Left forelimb (tissue), 1 donor: Measurements from ENCODE around the gene DEDD2.

Experiments
- DNase-seq: peaks from one replicate; pipeline ENCODE4 v3.0.0-alpha.2; 2018; ENCODE audit warnings: low spot score

The DEDD2 gene

DNA sequence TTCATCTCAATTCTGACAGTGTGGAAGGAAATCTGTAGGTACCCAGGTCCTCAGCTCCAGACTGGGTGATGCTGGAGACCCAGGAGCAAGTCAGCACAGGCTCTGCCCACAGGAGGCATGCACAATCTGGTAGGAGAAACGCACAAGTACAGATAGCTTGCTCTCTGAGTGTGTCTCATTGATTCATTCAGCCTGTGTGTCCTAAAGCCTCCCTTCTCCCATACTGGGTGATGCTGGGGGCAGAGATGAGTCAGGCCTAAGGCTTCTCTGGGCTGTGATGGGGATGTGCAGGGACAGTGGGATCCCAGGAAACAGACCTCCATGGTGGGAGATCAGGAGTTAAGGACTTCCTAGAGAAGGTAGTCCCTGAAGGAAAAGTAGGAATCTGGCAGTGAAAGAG lies 9.4 kb upstream of the DEDD2 start:
- no peak for DNase-seq

DNA sequence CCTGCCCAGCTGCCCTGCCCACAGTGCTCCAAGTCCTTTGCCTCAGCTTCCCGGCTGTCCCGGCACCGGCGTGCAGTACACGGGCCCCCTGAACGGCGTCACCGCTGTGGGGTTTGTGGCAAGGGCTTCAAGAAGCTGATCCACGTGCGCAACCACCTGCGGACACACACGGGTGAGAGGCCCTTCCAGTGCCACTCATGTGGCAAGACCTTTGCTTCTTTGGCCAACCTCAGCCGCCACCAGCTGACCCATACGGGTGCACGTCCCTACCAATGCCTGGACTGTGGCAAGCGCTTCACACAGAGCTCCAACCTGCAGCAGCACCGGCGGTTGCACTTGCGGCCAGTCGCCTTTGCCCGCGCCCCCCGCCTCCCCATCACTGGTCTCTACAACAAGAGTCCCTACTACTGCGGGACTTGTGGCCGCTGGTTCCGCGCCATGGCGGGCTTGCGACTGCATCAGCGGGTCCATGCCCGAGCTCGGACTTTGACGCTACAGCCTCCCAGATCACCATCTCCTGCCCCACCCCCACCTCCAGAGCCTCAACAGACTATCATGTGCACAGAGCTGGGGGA lies 8.3 kb upstream of the DEDD2 start:
- no peak for DNase-seq

DNA sequence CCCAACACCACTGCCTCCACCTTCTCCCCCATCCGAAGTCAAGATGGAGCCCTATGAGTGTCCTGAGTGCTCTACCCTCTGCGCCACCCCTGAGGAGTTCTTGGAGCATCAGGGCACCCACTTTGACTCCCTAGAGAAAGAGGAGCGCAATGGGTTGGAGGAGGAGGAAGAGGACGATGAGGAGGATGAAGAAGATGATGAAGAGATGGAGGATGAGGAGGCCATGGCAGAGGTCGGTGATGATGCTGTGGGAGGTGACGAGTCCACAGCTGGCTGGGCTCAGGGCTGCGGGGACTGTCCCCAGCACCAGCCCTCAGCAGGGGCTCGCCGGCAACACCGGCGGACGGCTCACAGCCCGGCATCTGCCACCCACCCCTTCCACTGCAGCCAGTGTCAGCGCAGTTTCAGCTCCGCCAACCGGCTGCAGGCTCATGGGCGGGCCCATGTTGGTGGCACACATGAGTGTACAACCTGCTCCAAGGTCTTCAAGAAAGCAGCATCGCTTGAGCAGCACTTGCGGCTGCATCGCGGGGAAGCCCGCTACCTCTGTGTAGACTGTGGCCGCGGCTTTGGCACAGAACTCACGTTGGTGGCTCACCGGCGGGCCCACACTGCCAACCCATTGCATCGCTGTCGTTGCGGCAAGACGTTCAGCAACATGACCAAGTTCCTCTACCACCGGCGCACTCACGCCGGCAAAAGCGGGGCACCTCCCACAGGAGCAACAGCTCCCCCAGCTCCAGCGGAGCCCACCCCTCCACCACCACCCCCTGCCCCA lies 7.7 kb upstream of the DEDD2 start:
- no peak for DNase-seq

- no peak for DNase-seq
Observed at GRCh38 chr19:42220751-42221097, 3.2 kb upstream of the DEDD2 start.

DNA sequence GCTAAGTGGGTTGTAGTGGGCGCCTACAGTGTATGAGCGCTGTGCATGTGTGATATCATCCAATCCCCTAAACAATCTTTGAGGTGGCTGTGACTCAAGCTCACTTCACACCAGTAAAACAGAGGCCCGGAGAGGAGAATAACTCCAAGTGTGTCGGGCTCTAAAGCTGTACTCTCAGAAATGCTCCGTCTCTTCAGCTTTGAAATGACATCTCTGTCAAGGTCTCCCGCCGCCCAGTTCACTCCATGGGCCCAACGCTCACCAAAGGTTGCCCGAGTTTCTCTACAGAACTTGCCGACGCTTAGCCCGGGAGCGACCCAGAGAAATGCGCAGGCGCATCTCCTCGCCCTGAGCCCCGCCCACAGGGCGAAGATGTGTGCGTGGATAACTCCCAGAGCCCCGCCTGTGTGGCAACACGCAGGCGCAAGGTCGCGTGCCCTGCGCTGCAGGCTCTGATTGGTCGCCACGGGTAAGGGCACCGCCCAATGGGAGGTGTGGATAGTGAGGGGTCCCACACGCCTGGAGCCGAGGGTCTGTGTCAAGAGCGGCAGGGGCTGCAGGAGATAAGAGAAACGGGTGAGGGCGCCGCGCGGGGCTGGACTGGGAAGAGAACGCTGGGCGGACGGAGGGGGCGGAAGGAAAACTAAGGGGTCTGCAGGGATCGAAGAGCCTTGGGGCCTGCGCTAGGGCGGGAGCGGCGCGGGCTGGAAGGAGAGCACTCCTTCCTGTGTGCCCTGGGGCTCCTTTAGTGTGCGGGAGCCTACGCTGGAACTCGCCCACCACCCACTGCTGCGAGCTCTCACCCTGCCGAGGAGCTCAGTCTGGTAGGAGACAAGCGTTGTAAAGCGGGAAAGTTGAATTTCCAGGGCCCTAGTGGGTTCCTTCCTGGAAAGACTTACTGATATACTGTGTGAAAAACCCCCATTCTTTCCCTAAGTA lies 2.6 kb upstream of the DEDD2 start, which contains the start of gene ZNF526:
Gene ZNF526 (plus strand): TSS at position 501 of the 939 bp plus-strand sequence. CDS start 4,092 bp downstream, outside the sequence.
- DNase-seq: peak; percentile 97

- no peak for DNase-seq
Observed at GRCh38 chr19:42216653-42217519, 591 bp downstream of the DEDD2 start.

GRCh38 chr19:42214810-42215485 lies 2.5 kb downstream of the DEDD2 start:
- DNase-seq: no peak

DNA sequence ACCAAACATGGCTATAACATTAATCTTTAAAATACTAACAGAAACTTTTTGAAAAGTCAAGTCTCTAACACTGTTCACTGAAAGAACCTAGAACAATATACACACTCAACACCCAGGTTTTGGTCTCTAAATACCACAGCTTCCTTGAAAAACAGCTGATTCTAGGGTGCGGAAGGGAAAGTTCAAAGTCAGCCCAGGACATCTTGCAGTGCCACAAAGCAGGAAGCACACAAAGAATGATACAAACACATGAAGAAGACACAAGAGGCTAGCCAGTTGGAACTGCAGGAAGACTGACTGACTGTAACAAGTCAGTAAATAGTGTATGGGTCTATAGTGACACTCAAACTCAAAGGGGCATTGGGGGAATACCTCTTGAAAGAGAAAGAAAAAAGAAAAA lies 4.6 kb downstream of the DEDD2 start:
- no peak for DNase-seq

GRCh38 chr19:42208612-42209011 lies 8.9 kb downstream of the DEDD2 start:
- no peak for DNase-seq

DNA sequence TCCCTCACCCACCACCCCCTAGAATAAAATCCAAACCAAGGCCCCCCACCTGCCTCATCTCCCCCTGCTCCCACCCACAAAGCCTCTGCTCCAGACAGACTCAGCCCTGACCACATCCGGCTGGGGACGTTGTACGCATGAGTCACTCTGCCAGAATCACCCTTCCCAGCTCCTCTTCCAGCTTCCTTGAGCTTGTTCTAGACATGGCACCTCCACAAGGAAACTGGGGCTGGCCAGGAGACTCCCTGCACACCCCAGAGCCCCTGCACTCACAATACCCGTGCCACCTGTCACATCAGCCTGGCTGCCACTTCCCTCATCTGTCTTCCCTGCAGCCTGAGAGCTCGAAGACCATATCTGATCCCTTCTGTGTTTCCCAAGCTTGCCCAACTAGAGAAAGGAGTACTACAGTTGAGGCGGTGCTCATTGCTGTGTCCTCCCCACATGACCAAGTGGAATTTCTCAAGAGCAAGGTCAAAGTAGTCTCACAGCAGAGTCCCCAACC lies 9.7 kb downstream of the DEDD2 start:
- DNase-seq: no peak

- DNase-seq: no peak
Observed at GRCh38 chr19:42206871-42207755, 10.4 kb downstream of the DEDD2 start.

- DNase-seq: no peak
Observed at GRCh38 chr19:42204664-42205063, 12.8 kb downstream of the DEDD2 start.

DNA sequence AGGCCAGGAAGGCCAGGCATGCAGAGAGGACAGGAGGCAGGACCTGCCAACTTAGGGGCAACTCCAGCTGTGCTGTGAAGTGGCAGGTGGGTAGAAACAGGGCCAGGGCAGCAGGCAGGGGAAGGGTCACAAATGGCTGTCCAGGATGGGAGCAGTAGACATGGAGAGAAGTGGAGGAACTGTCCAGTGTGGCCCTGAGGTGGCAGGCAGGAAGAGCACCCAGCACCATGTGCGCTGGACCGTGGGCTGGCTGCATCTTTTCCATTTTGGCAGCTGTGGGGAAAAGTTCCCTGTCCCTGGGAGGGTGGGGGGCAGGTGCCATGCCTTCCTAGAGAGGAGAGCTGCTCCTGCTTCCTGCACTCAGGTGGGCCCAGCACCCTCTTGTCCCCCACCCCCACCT lies 13.8 kb downstream of the DEDD2 start:
- no peak for DNase-seq

- no peak for DNase-seq
Observed at GRCh38 chr19:42202290-42202880, 15.1 kb downstream of the DEDD2 start.

DNA sequence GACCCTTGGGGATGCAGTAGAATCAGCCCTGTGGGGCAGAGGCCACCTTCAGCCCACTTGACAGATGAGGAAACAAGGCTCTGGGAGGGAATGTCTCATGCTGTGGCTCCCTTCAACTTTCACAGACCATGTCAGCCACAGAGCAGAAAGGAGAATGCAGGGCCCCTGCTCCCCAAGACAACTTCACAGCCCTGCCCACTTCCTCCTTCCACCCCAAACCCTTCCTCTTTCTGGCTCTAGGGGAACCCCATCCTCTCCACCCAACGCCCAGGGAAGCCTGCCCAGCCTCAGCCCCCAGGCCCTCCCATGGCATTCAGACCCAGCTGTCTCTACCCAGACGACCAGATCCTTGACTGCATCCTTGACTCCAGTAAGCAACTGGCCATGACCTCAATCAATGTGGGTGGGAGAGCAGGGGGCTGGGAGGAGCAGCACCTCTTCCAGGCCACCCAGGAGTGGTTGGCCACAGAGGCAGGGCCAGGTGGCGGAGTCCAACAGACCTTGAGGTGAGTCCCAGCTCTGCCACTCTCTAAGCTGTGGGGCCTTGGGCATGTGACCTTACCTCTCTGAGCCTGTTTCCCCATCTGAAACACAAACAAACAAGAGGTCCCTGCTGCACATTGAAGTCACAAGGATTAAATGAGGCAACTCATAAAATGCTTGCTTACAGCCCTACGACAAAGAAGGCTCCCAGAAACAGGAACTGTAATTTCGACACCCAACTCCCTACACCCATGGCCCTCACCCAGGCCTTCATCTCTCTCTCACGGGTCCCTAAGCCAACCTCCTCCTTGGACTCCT lies 15.8 kb downstream of the DEDD2 start:
- DNase-seq: no peak

DNA sequence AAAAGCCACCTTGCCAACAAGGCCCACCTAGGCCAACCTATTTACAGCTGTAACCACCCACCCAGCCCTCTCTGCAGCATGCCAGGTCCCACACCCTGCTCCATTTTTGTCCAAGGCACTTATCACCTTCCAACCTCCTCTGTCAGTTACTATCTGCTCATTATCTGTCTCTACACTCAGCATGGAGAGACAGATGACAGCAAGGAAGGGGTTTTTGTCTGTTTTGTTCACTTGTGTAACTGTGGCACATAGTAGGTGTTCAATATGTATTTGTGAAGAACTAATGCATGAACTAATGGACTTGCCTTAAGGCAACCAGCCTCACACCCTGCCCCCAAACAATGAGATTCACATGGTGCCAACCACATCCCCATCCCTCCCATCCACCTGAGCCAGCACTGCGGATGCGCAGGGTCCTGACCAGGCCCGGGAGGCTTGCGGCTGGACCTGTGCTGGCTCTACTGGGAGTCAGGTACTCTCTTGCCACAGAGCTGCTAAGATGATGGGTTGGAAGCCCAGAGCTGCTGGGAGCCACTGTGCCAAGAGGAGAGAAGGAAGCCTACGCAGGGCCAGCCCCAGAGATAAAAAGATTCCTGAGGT lies 17.3 kb downstream of the DEDD2 start:
- no peak for DNase-seq

DNA sequence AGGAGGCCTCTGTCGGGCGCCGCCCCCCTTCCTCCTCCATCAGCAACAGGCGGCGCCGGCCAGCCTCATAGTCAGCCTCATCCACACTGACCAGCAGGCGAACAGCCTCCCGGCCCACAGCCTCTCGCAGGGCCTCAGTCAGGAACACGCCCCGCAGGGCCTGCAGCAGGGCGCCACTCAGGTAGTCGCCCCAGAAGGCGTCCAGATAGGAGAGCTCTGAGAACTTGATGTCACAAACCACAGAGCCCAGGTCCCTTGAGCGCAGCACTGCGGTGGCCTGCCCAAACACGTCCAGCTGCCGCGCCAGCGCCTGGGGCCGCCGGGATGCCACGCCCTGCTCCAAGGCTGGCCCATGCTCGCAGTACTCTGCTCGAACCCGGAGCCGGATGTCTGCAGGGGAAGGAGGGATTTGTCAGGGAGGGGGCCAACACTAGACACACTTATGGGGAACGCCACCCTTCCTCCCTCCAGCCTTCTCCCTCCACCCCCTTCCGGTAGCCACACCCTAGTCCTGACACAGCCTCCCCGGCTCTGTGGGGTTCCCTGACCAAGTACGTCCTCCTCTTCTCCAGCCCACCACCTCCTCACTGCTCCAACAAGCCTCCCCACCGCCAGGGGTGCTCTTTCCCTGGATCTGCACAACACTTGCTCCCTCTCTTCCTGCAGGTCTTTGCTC lies 17.9 kb downstream of the DEDD2 start:
- no peak for DNase-seq
